Germinal center (tissue), 1 donor: Measurements from ENCODE around the gene BCORL1.

ENCODE experiments used
- DNase-seq: peaks from one replicate; pipeline ENCODE4 v3.0.0; 2012; ENCODE audit warnings: mixed read lengths, low spot score

BCORL1 gene

DNA sequence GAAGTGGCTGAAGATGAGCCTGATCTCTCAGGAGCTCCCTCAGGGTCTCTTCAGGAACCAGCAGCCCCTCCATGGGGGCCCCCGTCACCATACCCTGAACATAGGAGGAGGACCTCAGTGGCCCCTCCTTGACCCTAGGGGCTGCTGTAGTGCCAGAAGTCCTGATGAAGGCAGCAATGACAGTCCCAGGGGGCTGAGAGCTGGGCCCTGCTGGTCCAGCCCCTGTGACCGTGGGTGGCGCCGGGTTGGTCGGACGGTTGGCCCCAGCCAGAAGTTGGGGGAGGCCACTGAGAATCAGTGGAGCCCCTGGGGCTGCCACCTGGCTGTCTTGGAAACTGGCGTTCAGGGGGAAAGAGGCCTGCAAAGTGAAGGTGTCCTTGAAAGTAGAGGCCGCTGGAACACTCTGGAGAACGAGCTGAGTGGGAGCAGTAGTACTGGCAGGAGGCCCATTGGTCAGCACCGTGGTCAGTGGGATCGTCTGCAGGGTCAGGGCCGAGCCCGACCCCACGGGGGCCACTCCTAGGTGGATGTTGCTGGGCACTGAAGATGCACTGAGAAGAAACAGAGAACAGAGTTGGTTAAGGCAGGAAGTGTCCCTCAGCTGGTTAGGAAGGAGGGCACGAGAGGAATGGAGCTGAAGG, 84.7 kb downstream of the BCORL1 start:
- DNase-seq, result no peak

- DNase-seq, result no peak
These were observed 89.3 kb downstream of the BCORL1 start for GRCh38 chrX:130071611-130072344.

DNA sequence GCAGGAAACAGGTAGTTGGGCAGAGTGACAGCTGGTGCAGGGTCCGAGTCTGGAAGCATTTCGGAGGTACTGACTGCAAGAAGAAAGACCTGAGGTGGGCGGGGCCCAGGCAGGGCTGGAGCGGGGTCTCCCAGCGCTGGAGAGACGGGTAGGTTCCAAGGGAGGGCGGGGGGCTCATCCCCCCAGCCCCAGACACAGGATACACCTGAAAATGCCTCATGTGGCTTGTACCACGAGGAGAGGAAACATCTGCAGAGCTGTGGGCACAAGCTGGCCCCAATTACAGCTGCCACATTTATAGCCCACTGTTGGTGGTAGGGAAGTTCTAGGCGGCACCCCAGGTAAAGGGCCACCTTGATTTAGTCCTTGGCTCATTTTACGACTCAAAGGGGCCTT, 89.9 kb downstream of the BCORL1 start:
- no peak for DNase-seq

GRCh38 chrX:130075777-130076176, 93.3 kb downstream of the BCORL1 start:
- DNase-seq, result no peak

GRCh38 chrX:130079824-130080406, 97.5 kb downstream of the BCORL1 start:
- peak; percentile 55 for DNase-seq

DNA sequence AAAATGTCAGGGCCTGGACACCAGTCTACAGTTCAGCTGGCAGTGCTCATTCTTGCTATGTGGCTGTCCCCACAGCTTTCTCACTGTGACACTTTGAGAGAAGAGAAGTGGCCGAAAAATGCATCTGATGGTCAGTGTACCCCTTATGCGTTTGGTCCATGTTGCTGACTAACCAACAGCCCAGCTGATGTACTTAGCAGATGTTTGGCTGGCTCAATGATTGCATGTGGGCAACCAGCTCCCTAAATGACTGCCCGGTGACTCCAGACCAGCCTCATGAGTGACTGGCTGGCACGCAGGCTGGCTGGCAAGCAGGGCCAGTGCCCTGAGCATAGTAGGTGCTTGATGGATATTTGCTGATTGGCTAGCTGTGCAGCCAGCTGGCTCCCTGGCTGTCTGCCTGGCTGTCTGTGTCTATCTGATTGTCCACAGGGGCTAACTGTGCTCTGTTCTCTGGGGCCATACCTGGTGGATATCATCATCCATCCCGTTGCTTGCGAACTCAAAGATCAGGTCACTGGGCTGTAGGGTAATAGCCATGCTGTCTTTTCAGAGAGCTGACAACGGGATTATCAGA, 98.4 kb downstream of the BCORL1 start:
- DNase-seq, result no peak

- DNase-seq, result no peak
These were observed 99.1 kb downstream of the BCORL1 start for GRCh38 chrX:130081421-130082045.

DNA sequence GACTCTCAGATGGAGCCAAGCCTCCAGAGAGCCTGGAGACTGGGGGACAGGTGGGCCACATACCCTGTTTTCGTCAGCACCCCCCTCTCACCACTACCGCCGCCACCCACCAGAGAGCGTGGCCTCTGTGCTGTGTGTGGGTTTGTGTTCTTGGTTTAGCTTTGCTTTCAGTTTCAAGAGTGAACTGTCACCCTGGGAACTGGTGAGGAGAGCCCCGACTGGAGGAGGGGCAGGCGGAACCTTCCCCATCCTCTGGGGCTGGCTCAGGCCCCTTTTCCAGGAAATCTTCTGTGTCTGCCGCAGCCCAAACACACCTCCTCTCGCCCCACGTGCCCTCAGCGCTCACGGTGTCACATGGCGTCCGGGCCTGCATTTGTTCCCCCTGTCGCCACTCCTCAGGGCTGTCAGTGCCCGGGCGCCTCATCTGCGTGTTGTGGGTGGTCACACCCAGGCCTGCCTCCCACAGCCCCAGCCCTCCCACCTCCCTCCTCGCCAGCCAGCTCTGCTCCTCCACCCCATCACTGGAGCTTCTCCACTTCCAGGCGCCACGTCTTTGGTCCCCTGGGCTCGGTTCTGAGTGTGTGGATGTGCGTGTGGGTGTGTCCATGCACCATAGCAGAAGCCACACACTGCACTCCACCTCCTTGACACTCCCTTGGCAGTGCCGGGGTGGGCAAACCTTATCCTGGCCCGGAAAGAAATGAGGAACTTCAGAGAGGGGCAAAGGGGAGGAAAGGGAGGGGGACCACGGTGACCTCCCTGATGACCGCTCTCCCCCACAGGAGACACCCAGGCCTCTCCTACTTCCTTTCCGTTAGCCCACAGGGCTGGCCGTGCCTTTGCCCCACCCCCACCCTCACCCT, 100.0 kb downstream of the BCORL1 start:
- DNase-seq, result peak; percentile 68

GRCh38 chrX:130083107-130083490, 100.7 kb downstream of the BCORL1 start:
- no peak for DNase-seq

- peak; percentile 36 for DNase-seq
These were observed 101.4 kb downstream of the BCORL1 start for GRCh38 chrX:130083656-130084382.

- DNase-seq, result peak; percentile 39
These were observed 102.3 kb downstream of the BCORL1 start for GRCh38 chrX:130084631-130085237.

- DNase-seq, result no peak
These were observed 103.4 kb downstream of the BCORL1 start for GRCh38 chrX:130085551-130086446.

DNA sequence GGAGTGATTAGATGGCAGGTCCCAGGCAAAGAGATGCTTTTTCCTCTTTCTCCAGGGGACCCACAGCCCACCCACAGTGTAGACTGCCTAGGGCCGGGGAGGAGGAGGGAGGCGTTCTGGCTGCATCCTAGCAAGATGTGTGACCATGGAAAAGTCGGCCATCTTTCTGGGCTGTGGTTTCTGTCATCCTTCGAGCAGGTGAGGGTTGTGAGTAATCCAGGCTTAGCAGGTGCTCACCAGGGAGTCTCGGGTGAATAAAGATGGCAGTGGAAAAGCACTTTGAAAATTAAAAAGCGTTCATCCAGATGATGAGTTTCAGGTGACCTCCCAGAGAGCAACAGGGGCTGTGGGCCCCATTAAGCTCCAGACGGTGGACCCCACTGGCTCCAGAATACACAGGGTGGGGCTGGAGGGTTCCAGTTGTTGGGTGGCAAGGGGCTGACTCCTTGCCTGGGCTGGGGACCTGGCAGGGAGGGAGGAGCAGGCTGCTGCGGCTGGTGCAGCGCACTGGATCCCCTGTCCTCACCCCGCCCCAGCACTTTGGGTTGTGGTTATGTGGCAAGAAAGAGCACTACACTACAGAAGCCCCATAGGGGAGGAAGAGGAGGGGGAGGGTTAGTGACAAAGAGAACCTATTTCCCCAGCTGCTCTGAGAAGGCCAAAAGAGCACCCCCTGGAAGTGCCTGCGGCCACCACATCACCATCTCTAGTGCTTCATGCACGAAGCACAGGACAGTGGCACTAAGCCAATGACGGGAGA, 104.2 kb downstream of the BCORL1 start:
- peak; percentile 51 for DNase-seq

- DNase-seq, result no peak
These were observed 107.9 kb downstream of the BCORL1 start for GRCh38 chrX:130090364-130090763.

GRCh38 chrX:130091980-130092522, 109.6 kb downstream of the BCORL1 start:
- peak; percentile 85 for DNase-seq

DNA sequence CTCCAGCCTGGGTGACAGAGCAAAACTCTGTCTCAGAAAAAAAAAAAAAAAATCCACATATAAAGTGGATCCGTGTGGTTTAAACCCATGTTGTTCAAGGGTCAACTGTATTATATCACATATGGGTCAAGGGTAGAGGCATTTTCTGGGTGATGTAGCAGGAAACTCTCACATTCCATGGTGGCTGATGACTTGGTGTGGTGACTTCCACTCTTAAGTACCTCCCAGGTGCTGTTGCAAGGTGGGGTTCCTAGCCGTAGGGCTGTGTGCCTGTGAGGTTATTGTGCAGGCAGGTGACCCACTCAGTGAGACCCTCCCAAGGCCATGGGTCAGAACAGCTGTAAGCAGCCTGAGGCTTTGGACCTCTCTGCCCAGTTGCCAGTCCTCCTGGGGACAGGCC, 110.8 kb downstream of the BCORL1 start:
- DNase-seq, result no peak

DNA sequence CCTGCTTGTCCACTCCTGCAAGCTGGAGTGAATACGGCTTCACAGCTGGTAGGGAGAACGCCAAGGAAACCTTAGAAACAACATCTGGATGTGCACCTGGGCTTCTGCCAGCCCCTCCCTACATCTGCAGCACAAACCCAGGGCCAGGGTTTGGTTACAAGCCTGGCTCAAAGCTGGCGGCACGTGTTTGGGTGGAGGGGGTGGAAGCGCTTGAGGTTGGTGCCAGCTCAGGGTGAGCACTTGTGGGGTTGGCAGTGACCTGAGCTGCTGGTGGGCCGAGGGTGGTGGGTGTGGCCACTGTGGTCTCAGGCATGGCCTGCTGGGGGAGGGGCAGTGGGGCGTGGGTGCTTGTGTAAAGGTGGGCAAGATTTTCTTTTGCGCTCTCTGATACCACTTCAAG, 112.3 kb downstream of the BCORL1 start:
- DNase-seq, result no peak

DNA sequence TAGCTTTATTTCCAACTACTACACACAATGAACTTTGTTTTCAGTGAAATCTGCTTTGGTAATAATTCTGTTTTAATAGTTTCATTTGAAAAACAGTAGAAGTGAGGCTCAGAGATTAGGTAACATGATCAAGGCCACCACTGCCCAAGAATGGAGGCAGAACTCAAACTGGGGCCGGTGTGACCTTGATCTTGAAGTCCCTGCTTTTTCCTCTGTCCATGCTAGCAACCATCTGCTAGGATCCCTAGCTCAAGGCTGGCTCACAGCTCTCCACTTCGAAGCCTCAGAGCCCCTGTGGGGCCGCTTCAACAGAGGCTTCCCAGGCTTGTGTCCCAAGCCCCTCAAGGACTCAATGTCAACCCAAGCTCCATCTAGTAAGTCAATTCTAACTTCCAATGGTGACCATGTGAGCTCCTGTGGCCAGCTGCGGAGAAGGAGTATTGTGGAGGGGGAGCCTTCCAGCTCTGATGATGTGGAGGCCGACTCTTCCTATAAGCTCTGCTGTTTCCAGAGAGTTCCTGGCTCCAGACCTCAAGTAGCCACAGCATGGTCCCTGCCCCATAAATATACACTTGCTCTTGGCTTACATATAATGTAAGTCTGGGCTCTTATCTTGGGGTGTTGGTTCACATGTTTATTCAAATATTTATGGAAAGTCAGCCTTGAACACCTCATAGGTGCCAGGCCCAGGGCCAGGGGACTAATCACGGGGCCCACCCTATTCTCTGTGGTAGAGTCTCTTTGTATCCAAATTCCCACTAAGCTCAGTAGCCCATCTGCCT, 113.0 kb downstream of the BCORL1 start:
- no peak for DNase-seq
